ENCODE results near the gene ATRNL1. TPM values are rescaled to one million over a fixed set of nuclear protein-coding genes. Genes with fewer than 3 reads are reported as not detected.

ATRNL1 gene
- total RNA-seq, 4 donors from 2014 or later, result 0.34 to 0.98 (median 0.44) TPM; not detected in 1

DNA sequence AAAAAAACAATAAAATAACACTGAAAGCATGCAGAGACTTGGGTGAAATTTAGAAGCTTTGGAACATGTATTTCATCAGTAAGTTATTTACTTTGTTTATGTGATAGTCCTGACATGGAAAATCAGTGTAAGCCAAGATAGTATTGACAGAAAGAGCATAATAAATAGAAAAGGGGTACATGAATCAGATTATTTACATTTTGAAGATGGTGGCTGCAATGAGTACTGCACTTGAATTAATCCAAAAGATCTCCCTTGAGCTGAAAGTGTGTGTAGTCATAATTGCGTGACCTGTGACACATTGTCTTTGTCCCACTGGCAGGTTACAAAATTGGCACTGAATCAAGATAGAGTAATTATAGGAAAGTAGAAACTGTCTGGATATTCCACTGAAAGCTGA lies 617.0 kb downstream of the ATRNL1 start:
- TF ChIP-seq, protein P1, sequence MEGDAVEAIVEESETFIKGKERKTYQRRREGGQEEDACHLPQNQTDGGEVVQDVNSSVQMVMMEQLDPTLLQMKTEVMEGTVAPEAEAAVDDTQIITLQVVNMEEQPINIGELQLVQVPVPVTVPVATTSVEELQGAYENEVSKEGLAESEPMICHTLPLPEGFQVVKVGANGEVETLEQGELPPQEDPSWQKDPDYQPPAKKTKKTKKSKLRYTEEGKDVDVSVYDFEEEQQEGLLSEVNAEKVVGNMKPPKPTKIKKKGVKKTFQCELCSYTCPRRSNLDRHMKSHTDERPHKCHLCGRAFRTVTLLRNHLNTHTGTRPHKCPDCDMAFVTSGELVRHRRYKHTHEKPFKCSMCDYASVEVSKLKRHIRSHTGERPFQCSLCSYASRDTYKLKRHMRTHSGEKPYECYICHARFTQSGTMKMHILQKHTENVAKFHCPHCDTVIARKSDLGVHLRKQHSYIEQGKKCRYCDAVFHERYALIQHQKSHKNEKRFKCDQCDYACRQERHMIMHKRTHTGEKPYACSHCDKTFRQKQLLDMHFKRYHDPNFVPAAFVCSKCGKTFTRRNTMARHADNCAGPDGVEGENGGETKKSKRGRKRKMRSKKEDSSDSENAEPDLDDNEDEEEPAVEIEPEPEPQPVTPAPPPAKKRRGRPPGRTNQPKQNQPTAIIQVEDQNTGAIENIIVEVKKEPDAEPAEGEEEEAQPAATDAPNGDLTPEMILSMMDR (IDR thresholded peaks at IDR 0.05; ENCODE audit: low read depth), result no peak

GRCh38 chr10:115711306-115711705 lies 618.1 kb downstream of the ATRNL1 start:
- TF ChIP-seq, protein P1 (IDR thresholded peaks at IDR 0.05; ENCODE audit: low read depth), result no peak

DNA sequence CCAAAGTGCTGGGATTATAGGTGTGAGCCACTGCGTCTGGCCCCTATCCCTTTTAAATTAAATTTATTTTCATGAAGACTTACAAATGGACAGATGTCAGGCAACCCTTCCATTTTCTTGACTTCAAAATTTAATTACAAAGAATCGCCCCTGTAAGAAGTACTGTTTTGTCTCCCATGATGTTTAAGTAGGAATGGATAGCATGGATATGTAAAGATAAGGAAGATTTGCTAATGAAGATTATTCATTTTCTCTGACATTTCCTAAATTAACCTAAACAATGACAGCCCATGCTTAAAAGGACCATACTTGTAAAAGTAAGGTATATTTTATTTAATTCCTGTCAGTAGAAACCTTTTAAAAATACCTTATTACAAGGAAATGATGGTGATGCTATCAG lies 627.0 kb downstream of the ATRNL1 start:
- TF ChIP-seq, protein P1 (IDR thresholded peaks at IDR 0.05; ENCODE audit: low read depth), result no peak

DNA sequence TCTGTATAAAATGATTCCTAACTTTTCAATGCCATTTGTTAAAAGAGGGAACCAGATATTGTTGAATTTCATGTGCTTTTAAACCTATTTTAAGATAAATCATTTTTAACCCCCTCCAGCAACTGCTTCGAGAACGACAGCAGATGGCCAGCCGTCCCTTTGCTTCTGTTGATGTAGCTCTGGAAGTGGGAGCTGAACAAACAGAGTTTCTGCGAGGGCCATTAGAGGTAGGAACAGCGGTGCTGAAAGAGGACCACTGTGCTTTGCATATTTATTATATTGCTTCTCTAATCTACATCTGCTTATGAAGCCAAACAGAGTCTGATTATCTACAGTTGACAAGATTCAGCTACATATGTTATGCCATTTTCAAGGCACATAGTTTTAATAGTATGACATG lies 634.0 kb downstream of the ATRNL1 start:
- TF ChIP-seq, protein P1 (IDR thresholded peaks at IDR 0.05; ENCODE audit: low read depth), result no peak

- TF ChIP-seq, protein P1 (IDR thresholded peaks at IDR 0.05; ENCODE audit: low read depth), result no peak
Observed at GRCh38 chr10:115744089-115744488, 650.9 kb downstream of the ATRNL1 start.

GRCh38 chr10:115745943-115746342 lies 652.8 kb downstream of the ATRNL1 start:
- TF ChIP-seq, protein P1 (IDR thresholded peaks at IDR 0.05; ENCODE audit: low read depth), result no peak

- TF ChIP-seq, protein P1 (IDR thresholded peaks at IDR 0.05; ENCODE audit: low read depth), result no peak
Observed at GRCh38 chr10:115747811-115748210, 654.6 kb downstream of the ATRNL1 start.

Measured in subcutaneous adipose tissue (tissue), 4 donors.